Fibroblast of skin of abdomen (primary cell): ENCODE measurements around the gene CNDP1.
"Not testable (repeated sequence)": the region's sequence is repeated elsewhere in the genome, so short reads cannot be mapped to it uniquely, and the experiment has no call there.

ENCODE experiments used
- DNase-seq: peaks from one replicate; pipeline ENCODE4 v3.0.0-alpha.2; 2013

Gene CNDP1

DNA sequence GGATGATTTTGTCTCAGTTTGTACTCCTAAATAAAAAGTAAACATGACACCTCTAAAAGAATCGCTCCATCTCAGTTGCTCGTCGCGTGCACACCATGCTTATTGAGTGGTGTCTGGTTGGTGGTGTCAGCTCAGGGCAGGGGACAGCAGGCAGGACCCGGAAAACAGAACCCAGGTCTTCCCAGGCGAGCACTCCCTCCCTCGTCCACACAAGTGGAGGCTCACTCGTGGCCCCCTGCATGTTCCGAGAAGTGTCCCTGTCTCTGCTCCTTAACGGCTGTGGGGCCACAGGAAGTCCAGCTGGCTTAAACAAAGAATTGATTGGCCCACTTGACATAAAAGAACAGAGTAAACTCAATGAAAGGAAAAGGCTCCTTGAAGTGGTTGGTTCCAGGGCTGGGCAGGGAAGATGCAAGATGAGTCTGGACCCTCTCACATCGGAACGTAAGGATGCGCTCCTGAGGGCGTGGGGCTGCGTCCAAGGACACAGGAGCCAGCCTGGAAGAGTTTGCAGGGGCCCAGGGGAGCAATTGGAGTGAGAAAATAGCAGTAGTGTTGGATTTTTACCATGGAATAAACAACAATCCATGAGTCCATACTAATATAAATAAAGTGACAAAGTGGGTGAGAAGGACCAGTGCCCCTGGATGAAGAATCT lies 13.1 kb upstream of the CNDP1 start:
- no peak for DNase-seq

DNA sequence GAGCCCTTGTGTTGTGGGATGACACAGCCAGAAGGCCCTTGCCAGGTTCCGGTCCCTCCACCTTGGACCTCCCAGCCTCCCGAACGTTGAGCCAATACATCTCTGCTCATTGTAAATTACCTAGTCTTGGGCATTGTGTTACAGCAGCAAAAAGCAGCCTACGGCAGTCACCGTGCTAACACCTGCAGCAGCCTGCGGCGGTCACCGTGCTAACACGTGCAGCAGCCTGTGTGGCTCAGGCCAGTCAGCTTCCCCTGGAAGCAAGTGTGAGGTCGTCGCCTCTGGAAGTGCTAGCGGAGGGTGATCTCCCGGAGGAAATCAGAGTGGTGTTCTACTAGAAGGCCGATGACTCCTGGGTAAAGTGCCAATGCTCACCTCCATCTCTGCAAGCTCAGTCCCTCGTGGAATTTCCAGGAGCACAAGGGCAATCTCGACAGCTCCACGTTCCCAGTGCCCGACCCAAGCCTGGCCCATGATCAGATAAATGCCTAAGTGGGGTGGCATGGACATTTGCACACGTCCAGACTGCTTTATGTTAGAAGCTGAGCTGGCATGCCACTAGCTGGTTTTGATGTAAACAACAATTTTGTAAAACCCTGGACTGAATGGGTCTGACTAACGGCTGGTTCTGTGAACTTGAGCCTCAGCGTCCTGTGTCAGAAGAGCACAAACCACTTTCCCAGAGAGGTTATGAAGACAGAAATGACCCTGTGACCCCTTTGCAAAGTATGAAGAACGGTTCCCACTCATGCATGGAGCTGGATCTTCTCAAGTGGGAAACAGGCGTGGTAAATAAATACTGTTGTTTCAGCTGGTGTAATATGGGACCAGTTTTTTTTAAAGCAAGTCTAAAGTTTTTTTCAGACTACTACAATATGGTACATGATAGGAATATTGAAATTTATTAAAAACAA lies 11.4 kb upstream of the CNDP1 start:
- no peak for DNase-seq

- DNase-seq, result peak; percentile 22
These were observed 10.2 kb upstream of the CNDP1 start for GRCh38 chr18:74524097-74524496.

- DNase-seq, result not testable (repeated sequence)
These were observed 9.4 kb upstream of the CNDP1 start for GRCh38 chr18:74524915-74525314.

GRCh38 chr18:74525741-74526140 lies 8.6 kb upstream of the CNDP1 start:
- DNase-seq, result no peak

DNA sequence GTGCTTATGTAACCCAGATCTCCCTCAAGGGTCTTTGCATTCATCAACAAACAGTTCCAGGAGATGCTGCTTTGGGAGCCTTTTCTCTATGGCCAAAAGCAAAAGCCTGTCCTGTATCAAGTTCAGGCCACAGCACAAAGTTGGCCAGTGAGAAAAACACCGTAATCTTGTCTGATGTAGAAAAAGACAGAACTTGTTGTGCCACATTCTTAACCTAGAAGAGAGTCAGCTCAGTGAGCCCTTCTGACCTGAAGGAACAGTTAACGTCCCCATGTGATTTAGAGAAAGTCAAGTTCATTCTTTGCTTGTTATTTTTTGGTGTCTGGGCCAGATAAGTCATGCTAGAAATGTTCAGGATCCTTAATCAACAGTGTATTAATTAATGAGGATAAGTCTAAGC lies 7.8 kb upstream of the CNDP1 start:
- no peak for DNase-seq

- DNase-seq, result no peak
These were observed 5.8 kb upstream of the CNDP1 start for GRCh38 chr18:74528478-74528877.

- DNase-seq, result no peak
These were observed 5.4 kb upstream of the CNDP1 start for GRCh38 chr18:74528913-74529312.

DNA sequence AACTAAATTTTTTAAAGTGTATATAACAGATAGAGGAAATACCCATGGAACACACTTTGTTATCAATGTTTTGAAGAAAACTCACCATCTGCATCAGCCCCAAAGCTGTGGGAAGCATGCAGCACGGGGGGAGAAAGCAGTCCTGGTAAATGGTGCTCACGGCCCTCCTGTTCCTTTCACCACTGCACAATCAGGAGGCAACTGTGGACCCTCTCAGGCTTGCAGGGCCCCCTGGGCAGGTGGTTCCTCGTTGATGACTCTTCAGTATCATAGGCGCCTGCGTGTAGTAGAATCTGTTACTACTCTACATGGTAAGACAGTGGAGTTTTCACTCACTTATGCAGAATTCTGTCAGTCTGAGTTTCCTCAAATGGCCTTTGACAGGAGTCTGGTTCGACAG lies 4.9 kb upstream of the CNDP1 start:
- DNase-seq, result no peak

- no peak for DNase-seq
These were observed 4.3 kb upstream of the CNDP1 start for GRCh38 chr18:74529811-74530583.

GRCh38 chr18:74530584-74530862 lies 3.8 kb upstream of the CNDP1 start:
- DNase-seq, result no peak

GRCh38 chr18:74531043-74531442 lies 3.3 kb upstream of the CNDP1 start:
- DNase-seq, result no peak

DNA sequence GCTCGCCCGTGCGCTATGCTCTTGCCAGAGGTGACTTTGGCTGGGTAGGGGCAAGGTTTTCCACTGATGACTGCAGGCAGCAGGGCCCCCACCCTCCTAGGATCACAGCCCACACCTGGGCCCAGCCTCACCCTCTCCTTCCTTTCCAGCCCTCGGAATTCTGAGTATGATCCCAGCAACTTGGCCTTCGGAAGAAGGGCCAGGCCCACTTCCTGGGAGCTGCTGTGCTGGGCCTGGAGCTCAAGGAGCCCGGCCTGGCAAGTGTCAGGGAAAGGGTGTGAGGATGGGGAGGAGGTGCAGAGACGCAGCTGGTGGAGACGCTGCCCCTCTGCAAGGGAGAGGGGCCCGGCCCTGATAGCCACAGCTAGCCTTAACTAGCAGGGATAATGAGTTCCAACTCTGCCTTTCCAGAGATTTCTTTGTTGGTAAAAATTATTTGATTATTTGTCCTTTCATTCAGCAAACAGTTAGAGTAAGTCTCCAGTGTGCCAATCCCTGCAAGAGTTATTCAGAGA lies 1.7 kb upstream of the CNDP1 start:
- DNase-seq, result no peak

GRCh38 chr18:74533666-74534065 lies 634 bp upstream of the CNDP1 start:
- no peak for DNase-seq

GRCh38 chr18:74534981-74535649 lies 815 bp downstream of the CNDP1 start:
- no peak for DNase-seq

- no peak for DNase-seq
These were observed 5.0 kb downstream of the CNDP1 start for GRCh38 chr18:74539289-74539688.

GRCh38 chr18:74540652-74541421 lies 6.5 kb downstream of the CNDP1 start:
- no peak for DNase-seq

DNA sequence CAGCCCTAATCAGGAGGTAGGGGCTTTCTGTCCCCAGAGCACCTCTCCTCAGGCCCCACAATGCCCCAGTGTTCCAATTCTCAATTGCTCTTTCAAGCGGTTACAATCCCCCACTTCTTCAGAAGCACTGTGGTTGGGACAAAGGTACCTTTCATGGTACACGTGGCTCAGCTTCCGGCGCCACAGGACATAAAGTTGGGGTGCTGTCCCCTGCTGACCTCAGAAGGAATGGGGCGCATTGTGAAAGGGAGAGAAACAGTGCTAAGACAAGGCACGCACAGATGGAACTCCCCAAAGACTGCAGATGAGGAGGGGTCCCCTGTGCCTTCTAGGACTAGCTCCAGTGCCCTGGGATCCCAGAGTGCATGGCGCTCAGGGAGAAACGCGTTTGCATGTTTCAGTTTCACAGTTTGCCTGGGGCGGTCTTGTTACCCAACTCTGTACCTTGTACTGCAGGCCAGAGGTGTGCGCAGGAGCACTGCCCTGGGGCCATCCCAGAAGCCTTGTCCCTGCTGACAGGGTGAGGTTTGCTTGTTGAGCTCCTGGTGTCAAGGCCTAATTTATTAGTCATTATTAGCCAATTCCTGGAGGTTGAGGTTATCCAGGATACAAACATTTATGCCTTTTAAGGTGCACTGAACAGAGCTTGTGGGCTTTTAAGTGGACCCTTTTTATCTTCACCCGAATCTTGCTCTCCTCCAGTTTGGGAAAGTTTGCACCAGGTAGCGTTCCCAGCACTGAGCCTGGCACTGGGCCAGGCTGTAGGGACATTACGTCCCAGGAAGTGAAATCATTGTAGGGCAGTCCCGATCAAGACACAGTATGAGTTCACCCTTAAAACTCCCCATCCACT lies 7.6 kb downstream of the CNDP1 start:
- DNase-seq, result no peak

DNA sequence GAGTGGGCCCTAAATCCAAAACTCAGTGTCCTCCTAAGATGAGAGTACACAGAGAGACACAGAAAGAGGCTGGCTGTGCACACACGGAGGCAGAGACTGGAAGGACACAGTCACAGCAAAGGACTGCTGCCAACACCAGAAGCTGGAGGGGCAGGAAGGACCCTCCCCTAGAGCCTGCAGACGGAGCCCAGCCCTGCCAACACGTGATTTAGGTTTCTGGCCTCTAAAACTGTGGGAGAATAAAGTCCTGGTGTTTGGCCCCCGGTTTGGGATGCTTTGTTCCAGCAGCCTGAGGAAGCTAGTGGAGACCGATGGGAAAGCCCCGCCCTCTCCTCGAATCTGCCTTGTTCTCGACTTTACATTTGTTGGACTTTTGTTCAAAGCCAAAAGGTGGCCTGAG lies 10.6 kb downstream of the CNDP1 start:
- DNase-seq, result no peak

- no peak for DNase-seq
These were observed 11.7 kb downstream of the CNDP1 start for GRCh38 chr18:74546007-74546406.
